Liver (tissue), 9 donors: ENCODE data around the gene KLK3. TPM values are rescaled to one million over a fixed set of nuclear protein-coding genes. Genes with fewer than 3 reads are reported as not detected.

Experiments
- DNase-seq: peaks from one replicate; pipeline ENCODE4 v3.0.0-alpha.2; 2017; ENCODE audit warnings: low spot score
- H3K27ac ChIP-seq, 2 donors: one replicate each; pipeline ENCODE4 v1.7.0; 2013; ENCODE audit warnings: inconsistent platforms in 2 of 2, low read length in 2 of 2, control low read depth in 1 of 2, low read depth in 1 of 2, mild to moderate bottlenecking in 1 of 2
- H3K27me3 ChIP-seq, 4 donors: one replicate each; pipeline versions ENCODE4 v1.6.1 to v1.7.0; 2013; ENCODE audit warnings: low read length in 3 of 4, inconsistent platforms in 1 of 4, mild to moderate bottlenecking in 1 of 4, moderate library complexity in 1 of 4; ENCODE audit not compliant: control insufficient read depth in 4 of 4, insufficient read depth in 4 of 4
- H3K36me3 ChIP-seq, 4 donors: one replicate each; pipeline versions ENCODE4 v1.6.1 to v1.7.0; 2013; ENCODE audit warnings: low read length in 3 of 4, mild to moderate bottlenecking in 3 of 4, low read depth in 1 of 4, moderate library complexity in 1 of 4; ENCODE audit not compliant: control insufficient read depth in 4 of 4, insufficient read depth in 3 of 4
- H3K4me1 ChIP-seq, 4 donors: one replicate each; pipeline versions ENCODE4 v1.6.1 to v1.7.0; 2013; ENCODE audit warnings: low read length in 3 of 4, mild to moderate bottlenecking in 3 of 4, moderate library complexity in 1 of 4; ENCODE audit not compliant: control insufficient read depth in 4 of 4, insufficient read depth in 4 of 4
- H3K4me3 ChIP-seq, 3 donors: one replicate each; pipeline versions ENCODE4 v1.6.1 to v1.7.0; 2013; ENCODE audit warnings: low read length in 3 of 3, control low read depth in 1 of 3, low read depth in 1 of 3, mild to moderate bottlenecking in 1 of 3
- H3K9ac ChIP-seq, 2 donors: one replicate each; pipeline ENCODE4 v1.7.0; 2013; ENCODE audit warnings: low read length in 2 of 2, mild to moderate bottlenecking in 2 of 2, moderate library complexity in 2 of 2, control low read depth in 1 of 2, low read depth in 1 of 2
- H3K9me3 ChIP-seq, 4 donors: one replicate each; pipeline versions ENCODE4 v1.6.1 to v1.7.0; 2013; ENCODE audit warnings: low read length in 3 of 4; ENCODE audit not compliant: control insufficient read depth in 4 of 4
- EGR1 ChIP-seq, 2 donors: IDR thresholded peaks; 2 replicates each; pipeline ENCODE4 v1.6.1; 2016 to 2018; ENCODE audit warnings: antibody characterized with exemption in 2 of 2, low read depth in 2 of 2
- FOXA1 ChIP-seq: IDR thresholded peaks from 2 replicates; pipeline ENCODE4 v1.6.1; 2016; ENCODE audit warnings: antibody characterized with exemption
- FOXA2 ChIP-seq: IDR thresholded peaks from 2 replicates; pipeline ENCODE4 v1.6.1; 2016; ENCODE audit warnings: antibody characterized with exemption
- GABPA ChIP-seq, 2 donors: IDR thresholded peaks in 1 of 2; conservative IDR thresholded peaks in 1 of 2; 2 replicates each; pipeline ENCODE4 v1.6.1; 2016; ENCODE audit warnings: antibody characterized with exemption in 2 of 2, mild to moderate bottlenecking in 1 of 2, moderate library complexity in 1 of 2
- HNF4G ChIP-seq: IDR thresholded peaks from 2 replicates; pipeline ENCODE4 v1.6.1; 2016; ENCODE audit warnings: antibody characterized with exemption
- JUND ChIP-seq, 2 donors: IDR thresholded peaks; 2 replicates each; pipeline ENCODE4 v1.6.1; 2016; ENCODE audit warnings: antibody characterized with exemption in 2 of 2
- NR2F2 ChIP-seq: IDR thresholded peaks from 2 replicates; pipeline ENCODE4 v1.6.1; 2016; ENCODE audit warnings: antibody characterized with exemption
- RAD21 ChIP-seq, 2 donors: IDR thresholded peaks; 2 replicates each; pipeline ENCODE4 v1.6.1; 2016; ENCODE audit warnings: antibody characterized with exemption in 2 of 2, mild to moderate bottlenecking in 2 of 2
- RXRA ChIP-seq, 2 donors: IDR thresholded peaks; 2 replicates each; pipeline ENCODE4 v1.6.1; 2017 to 2018; ENCODE audit warnings: antibody characterized with exemption in 2 of 2, mild to moderate bottlenecking in 1 of 2
- SP1 ChIP-seq: IDR thresholded peaks from 2 replicates; pipeline ENCODE4 v1.6.1; 2018; ENCODE audit warnings: antibody characterized with exemption, mild to moderate bottlenecking
- YY1 ChIP-seq: IDR thresholded peaks from 2 replicates; pipeline ENCODE4 v1.6.1; 2016; ENCODE audit warnings: antibody characterized with exemption, mild to moderate bottlenecking
- WGBS: extraction: QIAGEN DNeasy Blood & Tissue Kit; methylation state at CpG from one replicate; pipeline ENCODE4 v1.1.7; 2013; 5-methylcytosine and 5-hydroxymethylcytosine counted together
- polyA plus RNA-seq, 2 donors: library from polyadenylated mRNA; stranded (reverse) in 1 of 2; unstranded in 1 of 2; fragments of 200-250 nt in 1 of 2; fragments of >200 nt in 1 of 2; fragmentation: Nextera tagmentation in 1 of 2; extraction: Ambion mirVana in 1 of 2; gene quantifications; one replicate each; pipeline versions ENCODE4 v1.2.1 to v1.2.3, GENCODE V29; 2013 to 2015
- total RNA-seq, 2 donors: library from RNA; depleted of rRNA; stranded (reverse); fragments of >200 nt; gene quantifications; one replicate each; pipeline ENCODE4 v1.2.3, GENCODE V29; 2014
- TF ChIP-seq, protein P1 (sequence below): IDR thresholded peaks from 2 replicates; pipeline ENCODE4 v1.6.1; 2016; ENCODE audit warnings: antibody characterized with exemption, mild to moderate bottlenecking
- TF ChIP-seq, protein P2 (sequence below): IDR thresholded peaks from 2 replicates; pipeline ENCODE4 v1.6.1; 2016; ENCODE audit warnings: antibody characterized with exemption
- TF ChIP-seq, protein P3 (sequence below): IDR thresholded peaks from 2 replicates; pipeline ENCODE4 v1.6.1; 2016; ENCODE audit warnings: antibody characterized with exemption
- TF ChIP-seq, protein P4 (sequence below): IDR thresholded peaks from 2 replicates; pipeline ENCODE4 v1.6.1; 2016; ENCODE audit warnings: antibody characterized with exemption
- TF ChIP-seq, protein P5 (sequence below): fragments of 150-350 bp; IDR thresholded peaks from 2 replicates; pipeline ENCODE4 v1.5.1; 2017; ENCODE audit warnings: improper control_type of control experiment, low read depth, low read length; ENCODE audit not compliant: missing input control
- donor health status: healthy.
- donor health status: healthy.
- donor health status: healthy.
- donor health status: healthy.
- donor health status: healthy.

The KLK3 gene
- total and polyA plus RNA-seq, 4 donors = not detected

DNA sequence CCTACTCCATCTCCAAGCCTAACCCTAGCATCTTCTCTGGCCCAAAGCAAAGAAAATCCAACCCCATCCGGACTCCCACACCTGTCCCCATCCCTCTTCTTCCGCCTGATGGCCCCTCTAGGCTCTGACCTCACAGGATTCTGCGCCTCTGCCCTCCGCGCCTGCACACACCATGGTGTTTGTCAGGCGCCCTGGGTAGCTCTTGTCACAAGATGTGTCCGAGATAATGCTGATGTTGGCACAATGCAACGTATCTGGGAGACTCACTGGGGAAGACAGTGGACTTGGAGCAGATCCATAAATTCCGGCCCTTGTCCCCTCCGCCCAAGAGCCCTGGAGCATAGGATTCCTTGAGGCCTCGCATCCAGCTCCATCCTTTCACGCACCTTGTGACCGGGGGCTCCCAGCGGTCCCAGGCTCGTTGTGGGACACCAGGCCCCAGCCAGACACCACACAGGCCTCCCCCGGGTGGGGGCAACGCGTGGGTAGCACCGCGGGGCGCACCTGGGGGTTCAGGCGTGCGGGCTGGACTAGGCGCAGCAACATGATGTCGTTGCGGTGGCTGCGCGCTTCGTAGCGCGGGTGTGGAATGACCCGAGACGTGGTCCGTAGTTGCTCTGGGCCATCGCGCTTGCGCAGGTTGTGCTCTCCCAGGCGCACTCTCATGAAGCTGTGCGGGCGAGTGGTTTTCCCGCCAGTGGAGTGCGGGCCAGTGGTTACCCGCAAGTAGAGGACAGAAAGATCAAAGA is 28.0 kb upstream of the KLK3 start (continued):
- TF ChIP-seq, protein P1, sequence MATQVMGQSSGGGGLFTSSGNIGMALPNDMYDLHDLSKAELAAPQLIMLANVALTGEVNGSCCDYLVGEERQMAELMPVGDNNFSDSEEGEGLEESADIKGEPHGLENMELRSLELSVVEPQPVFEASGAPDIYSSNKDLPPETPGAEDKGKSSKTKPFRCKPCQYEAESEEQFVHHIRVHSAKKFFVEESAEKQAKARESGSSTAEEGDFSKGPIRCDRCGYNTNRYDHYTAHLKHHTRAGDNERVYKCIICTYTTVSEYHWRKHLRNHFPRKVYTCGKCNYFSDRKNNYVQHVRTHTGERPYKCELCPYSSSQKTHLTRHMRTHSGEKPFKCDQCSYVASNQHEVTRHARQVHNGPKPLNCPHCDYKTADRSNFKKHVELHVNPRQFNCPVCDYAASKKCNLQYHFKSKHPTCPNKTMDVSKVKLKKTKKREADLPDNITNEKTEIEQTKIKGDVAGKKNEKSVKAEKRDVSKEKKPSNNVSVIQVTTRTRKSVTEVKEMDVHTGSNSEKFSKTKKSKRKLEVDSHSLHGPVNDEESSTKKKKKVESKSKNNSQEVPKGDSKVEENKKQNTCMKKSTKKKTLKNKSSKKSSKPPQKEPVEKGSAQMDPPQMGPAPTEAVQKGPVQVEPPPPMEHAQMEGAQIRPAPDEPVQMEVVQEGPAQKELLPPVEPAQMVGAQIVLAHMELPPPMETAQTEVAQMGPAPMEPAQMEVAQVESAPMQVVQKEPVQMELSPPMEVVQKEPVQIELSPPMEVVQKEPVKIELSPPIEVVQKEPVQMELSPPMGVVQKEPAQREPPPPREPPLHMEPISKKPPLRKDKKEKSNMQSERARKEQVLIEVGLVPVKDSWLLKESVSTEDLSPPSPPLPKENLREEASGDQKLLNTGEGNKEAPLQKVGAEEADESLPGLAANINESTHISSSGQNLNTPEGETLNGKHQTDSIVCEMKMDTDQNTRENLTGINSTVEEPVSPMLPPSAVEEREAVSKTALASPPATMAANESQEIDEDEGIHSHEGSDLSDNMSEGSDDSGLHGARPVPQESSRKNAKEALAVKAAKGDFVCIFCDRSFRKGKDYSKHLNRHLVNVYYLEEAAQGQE = no peak
- TF ChIP-seq, protein P2, sequence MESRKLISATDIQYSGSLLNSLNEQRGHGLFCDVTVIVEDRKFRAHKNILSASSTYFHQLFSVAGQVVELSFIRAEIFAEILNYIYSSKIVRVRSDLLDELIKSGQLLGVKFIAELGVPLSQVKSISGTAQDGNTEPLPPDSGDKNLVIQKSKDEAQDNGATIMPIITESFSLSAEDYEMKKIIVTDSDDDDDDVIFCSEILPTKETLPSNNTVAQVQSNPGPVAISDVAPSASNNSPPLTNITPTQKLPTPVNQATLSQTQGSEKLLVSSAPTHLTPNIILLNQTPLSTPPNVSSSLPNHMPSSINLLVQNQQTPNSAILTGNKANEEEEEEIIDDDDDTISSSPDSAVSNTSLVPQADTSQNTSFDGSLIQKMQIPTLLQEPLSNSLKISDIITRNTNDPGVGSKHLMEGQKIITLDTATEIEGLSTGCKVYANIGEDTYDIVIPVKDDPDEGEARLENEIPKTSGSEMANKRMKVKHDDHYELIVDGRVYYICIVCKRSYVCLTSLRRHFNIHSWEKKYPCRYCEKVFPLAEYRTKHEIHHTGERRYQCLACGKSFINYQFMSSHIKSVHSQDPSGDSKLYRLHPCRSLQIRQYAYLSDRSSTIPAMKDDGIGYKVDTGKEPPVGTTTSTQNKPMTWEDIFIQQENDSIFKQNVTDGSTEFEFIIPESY = no peak

DNA sequence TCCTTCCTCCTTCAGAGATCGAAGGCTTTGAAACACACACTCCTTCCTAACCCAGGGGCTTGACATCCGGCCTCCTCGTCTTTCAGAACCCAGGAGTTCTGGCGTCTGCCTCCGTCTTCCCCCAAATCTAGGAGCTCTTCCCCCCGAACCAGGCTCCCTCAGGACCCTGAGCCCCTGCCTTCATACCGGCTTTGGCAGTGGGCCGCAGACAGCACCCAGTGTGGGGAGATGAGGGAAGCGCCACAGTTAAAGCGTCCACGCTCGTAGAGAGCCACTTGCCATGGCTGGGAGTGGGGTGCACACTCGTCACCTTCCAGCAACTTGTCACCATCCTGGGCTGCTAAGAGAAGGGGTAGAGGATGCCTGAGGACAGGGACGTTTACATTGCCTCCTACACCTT is 27.2 kb upstream of the KLK3 start:
- TF ChIP-seq, protein P3, sequence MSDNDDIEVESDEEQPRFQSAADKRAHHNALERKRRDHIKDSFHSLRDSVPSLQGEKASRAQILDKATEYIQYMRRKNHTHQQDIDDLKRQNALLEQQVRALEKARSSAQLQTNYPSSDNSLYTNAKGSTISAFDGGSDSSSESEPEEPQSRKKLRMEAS = no peak
- TF ChIP-seq JUND (IDR thresholded peaks at IDR 0.05) (no peak), GABPA (IDR thresholded peaks at IDR 0.05 in 1 of 2, conservative IDR thresholded peaks at IDR 0.05 in 1 of 2) (no peak), FOXA2 (no peak), HNF4G (no peak), NR2F2 (no peak), YY1 (no peak)
- TF ChIP-seq, protein P4, sequence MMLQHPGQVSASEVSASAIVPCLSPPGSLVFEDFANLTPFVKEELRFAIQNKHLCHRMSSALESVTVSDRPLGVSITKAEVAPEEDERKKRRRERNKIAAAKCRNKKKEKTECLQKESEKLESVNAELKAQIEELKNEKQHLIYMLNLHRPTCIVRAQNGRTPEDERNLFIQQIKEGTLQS = no peak
- WGBS = 75% methylated on average over 14 of the region's 14 CpGs
- no peaks in the 10 kb centered on the region for H3K4me1 ChIP-seq
- H3K9ac ChIP-seq = no peak overlapping the region
- no peak overlapping the region for H3K27ac ChIP-seq
- peaks cover 0 to 4% (median 2%) of the 10 kb centered on the region in 4 donors for H3K27me3 ChIP-seq
- no peak for DNase-seq
- no peaks in the 10 kb centered on the region for H3K36me3 ChIP-seq
- H3K4me3 ChIP-seq = no peak overlapping the region
- H3K9me3 ChIP-seq = no peaks in the 10 kb centered on the region

DNA sequence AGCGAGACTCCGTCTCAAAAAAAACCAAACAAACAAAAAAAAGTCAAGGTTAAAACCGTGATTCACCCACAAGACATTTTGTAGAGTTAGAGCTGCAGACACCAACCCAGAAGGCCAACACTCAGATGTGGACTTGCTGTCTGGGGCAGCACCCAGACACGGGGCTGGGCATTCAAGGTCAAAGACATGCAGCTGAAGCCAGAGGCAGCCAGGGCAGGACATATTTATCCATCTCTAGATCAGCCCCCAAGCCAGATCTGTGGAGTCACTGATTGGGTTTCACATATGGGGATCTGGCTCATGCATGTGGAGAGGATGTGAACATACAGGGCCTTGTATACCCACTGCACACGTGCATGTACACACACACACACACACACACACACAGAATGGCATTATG is 24.9 kb upstream of the KLK3 start:
- H3K27ac ChIP-seq = no peak overlapping the region
- no peak overlapping the region for H3K9ac ChIP-seq
- no peak overlapping the region for H3K4me3 ChIP-seq
- 69% methylated on average over 5 of the region's 5 CpGs for WGBS
- no peaks in the 10 kb centered on the region for H3K36me3 ChIP-seq
- no peaks in the 10 kb centered on the region for H3K4me1 ChIP-seq
- no peak for DNase-seq
- peaks cover 0 to 3% (median 0%) of the 10 kb centered on the region in 4 donors for H3K27me3 ChIP-seq
- no peaks in the 10 kb centered on the region for H3K9me3 ChIP-seq
- TF ChIP-seq RAD21 (IDR thresholded peaks at IDR 0.05) (no peak), GABPA (IDR thresholded peaks at IDR 0.05 in 1 of 2, conservative IDR thresholded peaks at IDR 0.05 in 1 of 2) (no peak), RXRA (IDR thresholded peaks at IDR 0.05) (no peak), EGR1 (IDR thresholded peaks at IDR 0.05; ENCODE audit: low read depth in 2 of 2) (no peak), YY1 (no peak), FOXA1 (no peak), JUND (IDR thresholded peaks at IDR 0.05) (no peak), SP1 (no peak)
- TF ChIP-seq, protein P5, sequence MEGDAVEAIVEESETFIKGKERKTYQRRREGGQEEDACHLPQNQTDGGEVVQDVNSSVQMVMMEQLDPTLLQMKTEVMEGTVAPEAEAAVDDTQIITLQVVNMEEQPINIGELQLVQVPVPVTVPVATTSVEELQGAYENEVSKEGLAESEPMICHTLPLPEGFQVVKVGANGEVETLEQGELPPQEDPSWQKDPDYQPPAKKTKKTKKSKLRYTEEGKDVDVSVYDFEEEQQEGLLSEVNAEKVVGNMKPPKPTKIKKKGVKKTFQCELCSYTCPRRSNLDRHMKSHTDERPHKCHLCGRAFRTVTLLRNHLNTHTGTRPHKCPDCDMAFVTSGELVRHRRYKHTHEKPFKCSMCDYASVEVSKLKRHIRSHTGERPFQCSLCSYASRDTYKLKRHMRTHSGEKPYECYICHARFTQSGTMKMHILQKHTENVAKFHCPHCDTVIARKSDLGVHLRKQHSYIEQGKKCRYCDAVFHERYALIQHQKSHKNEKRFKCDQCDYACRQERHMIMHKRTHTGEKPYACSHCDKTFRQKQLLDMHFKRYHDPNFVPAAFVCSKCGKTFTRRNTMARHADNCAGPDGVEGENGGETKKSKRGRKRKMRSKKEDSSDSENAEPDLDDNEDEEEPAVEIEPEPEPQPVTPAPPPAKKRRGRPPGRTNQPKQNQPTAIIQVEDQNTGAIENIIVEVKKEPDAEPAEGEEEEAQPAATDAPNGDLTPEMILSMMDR = no peak
- TF ChIP-seq, protein P2 = no peak
